Measurements from ENCODE around the gene TRPC5OS.

TRPC5OS gene

DNA sequence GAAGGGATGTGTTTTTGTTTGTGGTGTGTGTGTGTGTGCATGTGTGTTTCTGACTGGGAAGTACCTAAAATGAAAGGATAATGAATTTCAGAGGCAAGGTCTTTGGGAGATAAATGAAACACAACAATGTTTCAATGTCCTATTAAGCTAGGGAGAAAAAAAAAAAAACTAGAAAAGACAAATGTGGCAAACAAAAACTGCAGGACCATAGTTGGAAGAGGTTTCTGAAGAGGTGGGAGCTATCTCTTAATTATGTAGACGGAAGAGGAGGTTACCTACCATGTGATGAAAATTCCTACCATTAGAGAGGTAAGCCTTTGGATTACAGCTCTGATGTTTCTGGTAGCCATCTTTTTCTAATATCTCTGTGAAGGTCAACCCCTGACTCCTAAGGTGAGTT, at the start of gene TRPC5OS:
Gene TRPC5OS, plus strand, starts transcription at position 301 of the 400 bp plus-strand sequence. CDS start 25,669 bp downstream, outside the sequence.
- no peak for DNase-seq

DNA sequence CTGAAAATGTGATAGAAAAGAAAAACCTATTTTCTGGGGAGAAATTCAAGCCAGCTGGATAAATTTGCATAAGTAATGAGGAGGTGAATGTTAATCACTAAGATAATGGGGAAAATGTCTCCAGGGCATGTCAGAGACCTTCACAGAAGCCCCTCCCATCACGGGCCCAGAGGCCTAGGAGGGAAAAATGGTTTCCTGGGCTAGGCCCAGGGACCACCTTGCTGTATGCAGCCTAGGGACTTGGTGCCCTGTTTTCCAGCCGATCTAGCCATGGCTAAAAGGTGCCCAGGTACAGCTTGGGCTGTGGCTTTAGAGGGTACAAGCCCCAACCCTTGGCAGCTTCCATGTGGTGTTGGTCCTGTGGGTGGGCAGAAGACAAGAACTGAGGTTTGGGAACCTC, 46.6 kb upstream of the TRPC5OS start:
- DNase-seq = no peak

DNA sequence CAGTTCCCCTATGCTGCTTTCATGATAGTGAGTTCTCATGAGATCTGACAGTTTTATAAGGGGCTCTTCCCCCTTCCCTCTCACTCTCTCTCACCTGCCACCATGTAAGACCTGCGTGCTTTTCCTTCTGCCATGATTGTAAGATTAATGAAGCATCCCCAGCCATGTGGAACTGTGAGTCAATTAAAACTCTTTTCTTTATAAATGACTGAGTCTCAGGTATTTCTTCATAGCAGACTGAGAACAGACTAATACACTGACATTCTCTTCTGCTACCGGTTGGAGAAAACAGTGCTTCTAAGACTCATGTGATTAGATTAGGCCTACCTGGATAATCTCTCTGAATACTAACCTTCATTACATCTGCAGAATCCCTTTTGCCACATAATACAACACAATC, 45.4 kb upstream of the TRPC5OS start:
- DNase-seq = no peak

DNA sequence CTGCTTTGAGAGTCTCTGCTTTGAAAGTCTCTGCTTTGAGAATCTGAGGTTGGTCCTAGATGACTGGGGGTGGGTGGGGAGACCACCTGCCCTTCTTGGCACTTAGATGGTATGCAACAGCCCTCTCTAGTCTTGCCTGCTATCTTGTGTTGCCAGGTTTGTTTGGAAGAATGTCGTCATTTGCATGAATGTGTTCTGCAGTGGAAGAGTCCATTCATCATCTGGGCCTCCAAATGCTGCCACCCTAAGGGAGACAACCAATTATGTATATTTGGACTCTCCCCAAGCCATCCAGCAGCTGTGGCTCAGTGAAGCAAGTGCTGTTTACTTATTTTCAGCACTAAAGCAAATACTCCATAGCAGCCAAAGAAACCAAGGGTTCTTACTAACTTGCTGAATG, 44.6 kb upstream of the TRPC5OS start:
- DNase-seq = no peak

DNA sequence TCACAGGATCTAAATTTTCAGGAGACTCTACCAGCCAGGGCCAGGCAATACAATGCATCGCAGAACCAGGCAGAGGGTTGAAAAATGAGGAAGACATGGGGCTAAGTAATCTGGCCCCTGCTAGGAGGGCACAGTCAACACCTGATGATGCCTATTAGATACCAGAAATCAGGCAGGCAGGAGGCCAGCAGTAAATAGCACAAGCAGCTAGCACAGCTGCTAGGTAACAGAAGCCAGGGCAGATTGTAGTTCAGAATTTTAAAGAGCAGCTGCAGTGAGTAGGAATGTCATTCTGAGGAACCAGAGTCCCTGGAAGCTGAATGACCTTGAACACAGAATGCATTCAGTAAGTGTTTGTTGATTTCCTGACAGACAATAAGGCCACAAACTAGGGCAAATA, 38.8 kb upstream of the TRPC5OS start:
- peak; percentile 7 for DNase-seq

DNA sequence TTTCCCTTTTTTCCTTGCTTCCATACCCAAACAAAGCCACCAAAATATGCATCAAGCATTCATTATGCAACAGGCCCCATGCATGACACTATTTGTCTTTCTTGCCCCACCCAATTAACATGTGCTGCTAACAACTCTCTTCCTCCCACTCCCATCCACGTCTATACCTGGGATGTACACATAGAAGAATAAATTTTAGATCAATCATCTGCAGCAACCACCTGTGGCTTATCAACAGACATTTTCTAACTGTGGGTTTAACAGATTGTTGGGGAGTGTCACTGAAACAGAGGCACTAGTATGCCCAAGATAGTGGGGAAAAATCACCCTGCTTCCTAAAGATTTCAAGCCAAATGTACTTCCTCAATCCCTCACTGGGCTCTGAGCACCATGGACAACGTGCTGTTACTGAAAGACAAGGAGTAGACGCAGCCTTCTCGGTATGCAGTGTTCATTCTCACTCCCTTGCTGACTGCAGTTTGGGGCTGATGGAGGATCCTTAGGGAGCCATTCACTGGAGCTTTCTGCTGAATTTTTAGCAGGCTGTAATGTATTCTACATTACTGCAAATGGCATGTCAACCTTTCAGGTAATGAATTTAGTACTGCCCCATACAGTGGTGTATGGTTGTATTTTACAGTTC, 28.4 kb upstream of the TRPC5OS start:
- no peak for DNase-seq

DNA sequence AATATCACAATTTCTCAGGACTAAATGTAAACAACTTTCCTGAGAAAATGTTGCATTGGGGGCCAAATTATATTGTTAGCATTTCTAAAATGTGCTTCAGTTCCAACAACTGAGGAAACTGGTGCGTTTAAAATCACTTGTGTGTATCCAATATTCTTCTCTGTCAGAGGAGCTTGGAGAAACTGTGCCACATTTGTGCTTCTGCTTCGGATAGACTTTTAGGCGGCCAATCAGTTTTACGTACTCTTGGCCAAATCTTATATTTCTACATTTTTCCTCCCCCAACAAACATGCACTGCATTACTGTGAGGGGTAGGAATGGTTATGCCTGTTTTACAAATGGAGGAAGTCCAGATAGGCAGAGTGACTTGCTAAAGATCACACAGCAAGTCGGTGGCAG, 27.4 kb upstream of the TRPC5OS start:
- no peak for DNase-seq

DNA sequence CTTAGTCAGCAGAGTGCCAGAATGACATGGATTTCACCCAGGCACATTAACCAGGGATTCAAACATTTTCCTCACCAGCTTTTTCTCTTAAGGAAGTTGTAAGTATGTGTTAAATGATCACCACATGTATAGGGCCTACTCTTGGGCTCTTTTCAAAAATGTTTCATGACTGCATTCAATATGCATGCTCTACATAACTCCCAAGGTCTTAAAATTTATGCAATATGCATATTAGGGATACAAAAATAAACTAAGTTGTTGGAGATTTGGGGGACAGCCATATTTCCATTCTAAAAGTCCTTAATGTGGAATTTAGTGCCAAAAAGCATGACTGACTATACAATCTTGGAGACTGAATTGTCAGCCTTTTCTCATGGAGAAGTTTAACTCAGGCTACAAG, 25.0 kb upstream of the TRPC5OS start:
- no peak for DNase-seq

DNA sequence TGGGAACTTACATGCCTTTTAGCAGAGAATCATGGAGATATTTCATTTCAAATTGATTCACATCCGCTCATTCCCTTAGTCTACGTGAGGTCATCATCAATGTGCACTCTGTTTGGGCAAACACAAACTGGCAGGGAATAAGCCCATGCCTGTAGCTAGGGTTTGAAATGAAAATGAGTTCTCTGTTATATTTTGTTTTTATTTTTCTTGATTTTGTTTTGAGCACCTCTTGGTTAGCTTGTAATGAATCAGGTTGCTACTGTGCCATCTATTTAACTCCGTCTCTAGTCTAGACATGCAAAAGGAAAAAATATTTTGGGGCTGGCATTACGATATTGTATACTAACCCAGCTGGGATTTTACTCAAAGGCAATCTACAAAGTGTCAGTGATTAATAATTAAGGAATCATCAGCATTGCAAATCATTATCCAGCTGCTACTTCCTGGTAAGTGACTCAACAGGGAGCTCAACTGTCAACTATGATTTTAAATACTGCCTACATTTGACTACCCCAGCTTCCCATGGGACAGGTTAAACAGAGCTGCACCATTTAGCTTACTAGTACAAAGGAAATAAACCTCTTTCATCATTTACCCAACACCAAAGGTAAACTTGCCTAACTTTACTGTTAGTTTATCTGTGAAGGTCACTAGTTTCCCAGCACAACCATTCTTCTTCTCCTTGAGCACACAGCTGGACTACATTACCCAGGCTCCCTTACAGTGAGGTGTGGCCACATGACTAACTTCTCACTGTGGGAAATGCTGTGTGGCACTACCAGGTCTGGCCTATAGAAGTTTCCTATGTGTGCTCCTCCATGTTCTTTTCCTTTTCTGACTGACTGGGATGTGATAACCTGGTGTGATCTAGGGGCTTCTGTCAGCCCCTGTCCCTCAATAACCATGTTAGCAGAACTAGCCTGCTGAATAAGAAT, 21.2 kb upstream of the TRPC5OS start:
- DNase-seq = peak; percentile 11

DNA sequence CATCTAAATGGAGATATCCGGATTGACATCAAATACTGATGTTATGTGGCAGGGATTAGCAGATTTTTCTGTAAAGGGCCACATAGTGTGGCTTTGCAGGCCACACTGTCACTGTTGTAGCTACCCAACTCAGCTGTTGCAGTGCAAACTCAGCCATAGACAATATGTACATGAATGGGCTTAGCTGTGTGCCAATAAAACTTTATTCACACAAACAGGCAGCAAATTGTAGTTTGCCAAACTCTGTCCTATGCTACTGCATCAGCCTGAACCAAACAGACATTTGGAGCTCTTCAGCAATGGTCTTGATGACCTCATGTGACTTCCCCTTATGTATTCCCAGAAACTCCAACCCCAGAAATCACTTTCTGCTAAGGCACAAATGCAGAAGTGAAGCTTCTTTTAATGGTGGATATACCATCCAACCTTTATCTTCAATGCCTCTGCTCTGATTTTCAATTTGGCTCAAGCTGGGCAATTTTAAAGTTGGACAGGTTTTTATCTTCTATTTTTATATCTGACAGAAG, 18.4 kb upstream of the TRPC5OS start:
- no peak for DNase-seq

DNA sequence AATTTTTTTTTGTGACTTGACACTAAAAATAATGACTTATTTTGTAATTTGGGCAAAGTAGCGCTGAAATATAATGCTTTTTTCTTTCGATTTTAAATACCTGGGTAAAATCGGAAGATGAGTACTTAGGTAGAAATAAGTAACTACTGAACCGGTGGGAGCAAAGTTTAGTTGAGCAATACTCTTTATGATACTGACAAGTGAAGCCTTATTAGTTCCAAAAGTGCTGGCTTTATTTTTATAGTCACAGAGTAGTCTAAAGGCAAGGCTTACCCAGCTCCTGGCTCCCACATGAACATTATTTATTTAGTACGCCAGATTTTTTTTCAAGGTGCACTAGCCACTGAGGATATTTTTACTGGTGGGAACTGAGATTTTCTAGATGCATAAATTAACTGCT, 14.4 kb upstream of the TRPC5OS start:
- DNase-seq = no peak

DNA sequence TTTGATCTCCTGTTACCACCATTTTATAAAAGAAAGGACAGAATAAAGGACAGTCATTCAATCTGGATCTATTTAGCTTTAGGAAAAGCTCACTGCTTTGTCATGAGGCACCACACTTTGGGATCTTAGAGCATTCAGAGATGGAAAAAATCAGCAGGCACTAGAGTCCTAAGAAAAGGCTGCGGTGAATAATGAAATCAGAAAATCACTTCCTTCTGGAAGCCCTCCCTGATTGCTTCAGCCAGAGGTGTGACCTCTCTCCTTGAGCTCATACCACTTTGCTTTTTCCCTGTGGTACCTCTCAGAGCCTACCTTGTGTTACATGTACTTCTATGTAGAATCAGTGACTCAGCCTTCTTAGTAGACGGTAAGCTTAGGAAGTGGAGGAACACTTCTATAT, 8.7 kb upstream of the TRPC5OS start:
- no peak for DNase-seq

DNA sequence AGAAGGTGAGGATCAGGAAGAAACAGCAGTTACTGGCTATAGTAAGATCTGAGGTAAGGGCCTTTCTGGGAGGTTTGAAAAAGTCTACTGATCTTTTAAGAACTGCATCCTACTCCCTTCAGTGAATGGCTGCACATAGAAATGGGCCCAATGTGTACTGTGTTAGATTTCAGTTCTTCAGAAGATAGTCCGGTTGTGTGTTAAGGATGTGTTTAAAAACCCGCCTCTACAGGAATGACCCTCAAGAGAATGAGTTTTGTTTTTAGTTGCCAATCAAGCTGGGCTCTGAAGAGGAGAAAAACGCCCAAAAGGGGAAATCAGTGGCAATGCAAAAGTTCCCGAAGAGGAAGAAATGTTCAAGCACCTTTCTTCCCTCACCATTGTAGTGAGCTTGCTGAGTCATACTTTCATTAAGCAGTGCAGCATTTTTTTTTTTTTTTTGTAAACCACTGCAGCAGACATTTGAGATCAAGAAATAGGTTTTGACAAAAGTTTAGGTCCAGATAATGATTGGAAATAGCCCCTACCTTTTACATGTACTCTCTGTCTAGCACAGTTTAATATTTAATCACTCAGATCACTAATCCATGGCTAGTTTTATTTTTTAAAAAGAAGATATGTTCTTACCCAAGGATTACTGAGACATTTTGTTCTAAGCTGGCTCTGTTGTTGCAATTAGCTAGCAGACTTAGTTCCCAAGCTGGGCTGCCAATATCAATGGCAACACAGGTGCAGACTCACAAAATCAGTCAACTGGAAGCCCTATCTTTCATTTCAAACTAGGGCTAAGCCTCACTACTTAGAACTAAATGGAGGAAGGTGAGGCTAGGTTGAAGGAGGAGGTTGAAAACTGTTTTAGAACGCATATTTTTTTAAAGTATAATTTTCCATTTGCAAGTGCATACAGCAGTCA, 7.0 kb upstream of the TRPC5OS start:
- peak; percentile 42 for DNase-seq

DNA sequence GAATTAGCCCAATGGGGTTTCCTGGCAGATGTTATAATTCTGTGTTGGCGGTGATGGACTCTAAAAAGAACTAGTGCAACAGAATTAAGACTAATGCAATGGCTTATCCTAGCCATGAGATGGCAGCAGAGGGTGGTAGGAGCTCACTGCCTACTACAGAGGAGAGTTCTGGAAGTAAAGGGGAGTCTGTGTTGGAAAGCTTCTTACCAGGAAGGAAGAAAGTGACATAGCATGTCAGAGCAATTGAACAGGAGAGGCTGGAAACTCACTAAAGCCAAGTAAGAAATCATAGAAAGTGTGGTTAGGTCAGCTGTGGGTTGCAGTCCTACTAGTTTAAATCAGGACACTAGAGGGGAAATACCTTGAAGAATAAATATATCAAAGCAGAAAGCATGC, 6.3 kb upstream of the TRPC5OS start:
- peak; percentile 49 for DNase-seq

DNA sequence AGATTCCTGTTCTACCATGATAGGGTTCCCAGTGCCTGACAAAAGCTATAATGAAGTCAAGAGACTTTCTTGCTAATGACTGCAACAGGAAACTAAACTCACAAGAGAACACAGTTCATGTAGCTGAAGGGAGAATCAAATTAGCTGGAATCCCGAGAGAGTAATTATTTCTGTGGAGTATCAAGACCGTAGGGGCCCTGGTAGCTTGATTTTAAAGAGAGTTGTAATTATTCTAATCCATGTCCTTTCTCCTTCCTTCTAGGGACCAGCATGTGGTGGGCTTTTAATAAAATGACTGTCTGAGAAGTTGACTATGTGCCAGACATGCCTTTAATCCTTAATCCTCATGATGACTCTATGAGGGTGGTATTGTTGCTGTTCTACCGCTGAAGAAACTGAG, 1.7 kb upstream of the TRPC5OS start:
- DNase-seq = no peak

DNA sequence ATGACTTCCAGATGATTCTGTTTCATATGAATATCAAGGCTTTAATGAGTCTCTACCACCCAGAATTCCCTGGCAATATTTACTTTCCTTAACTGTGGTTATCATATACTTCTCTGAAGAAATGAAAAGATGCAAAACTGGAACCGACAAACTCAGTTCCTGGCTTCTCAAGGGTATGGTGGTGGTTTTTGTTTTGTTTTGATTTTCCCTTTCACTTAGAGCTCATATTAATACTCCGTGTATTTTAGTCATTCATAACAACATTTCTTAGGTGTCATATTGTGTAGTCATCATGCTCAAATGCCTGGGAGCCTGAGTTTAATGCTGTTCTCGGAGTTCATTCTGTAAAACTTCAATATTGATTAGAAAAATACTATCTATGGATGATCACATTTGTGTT, 665 bp downstream of the TRPC5OS start:
- DNase-seq = no peak

DNA sequence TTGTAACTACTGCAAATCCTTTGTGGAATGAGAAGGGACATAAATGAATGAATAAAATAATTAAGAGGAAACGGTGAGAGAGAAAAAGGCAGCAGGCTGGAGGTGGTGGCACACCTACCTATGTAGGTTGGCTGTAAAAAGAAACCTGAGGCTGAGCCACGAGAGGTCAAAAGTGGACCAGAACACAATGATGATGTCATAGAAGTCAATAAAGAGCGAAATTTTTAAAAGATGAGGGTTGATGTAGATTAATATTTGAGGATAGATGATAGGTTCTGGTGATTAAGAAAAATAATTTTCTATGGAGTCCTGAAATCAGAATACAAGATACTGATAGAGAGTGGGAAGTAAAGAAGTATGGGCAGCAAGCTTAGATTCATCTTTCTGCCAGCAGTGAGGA, 1.7 kb downstream of the TRPC5OS start:
- no peak for DNase-seq

DNA sequence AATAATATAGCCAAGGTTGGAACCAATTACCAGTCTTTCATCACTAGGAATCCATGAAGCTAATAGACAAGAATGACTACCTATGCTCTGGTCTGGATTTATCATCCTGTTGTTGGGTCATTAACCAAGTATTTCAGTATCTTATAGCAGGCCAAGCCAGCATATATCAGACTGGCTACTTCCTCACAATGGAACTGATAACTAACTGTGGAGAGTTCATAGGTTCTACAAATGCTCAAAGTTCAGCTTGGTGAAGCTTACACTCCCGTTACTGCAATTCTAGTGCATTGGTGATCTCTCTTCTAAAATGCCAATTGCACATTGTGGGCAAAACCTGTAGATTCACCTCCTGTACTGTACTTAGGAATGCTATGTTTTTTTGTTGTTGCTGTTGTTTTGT, 4.8 kb downstream of the TRPC5OS start:
- no peak for DNase-seq

DNA sequence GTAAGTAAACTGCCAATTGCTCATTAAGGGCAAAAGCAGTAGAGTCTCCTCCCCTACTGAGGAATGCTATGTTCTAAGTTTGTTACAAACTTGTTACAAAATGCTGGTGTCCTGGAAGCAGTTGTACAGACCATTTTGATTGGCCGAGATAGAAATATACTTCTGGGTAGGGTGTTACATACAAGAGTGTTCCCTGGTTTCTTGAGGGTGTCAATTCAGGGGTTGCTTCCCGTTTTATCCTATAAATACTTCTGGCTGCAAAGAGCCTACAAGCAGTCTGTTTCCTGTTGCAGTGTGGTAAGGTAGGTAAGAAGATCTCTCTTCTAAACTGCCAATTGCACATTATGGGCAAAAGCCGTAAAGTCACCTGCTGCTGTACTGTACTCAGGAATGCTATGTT, 5.7 kb downstream of the TRPC5OS start:
- DNase-seq = no peak

DNA sequence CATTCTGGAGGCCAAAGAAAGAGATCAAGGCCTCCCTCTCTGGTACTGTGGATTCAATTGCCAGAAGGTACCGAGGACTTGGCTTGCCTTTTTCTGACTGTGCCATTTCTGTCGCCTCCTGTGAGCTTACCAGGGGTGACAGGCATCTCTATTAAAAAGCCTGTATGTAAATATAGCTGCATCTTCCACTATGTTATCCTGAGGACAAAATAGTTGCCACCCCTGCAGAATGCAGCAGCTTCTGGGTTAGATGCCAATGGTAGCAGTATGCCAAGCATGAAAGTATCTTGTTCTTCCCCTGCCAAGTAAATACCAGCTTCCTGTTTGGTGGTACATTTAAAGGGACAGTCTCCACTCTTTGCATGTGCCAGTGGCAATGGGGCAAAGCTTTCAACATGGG, 10.7 kb downstream of the TRPC5OS start:
- no peak for DNase-seq

DNA sequence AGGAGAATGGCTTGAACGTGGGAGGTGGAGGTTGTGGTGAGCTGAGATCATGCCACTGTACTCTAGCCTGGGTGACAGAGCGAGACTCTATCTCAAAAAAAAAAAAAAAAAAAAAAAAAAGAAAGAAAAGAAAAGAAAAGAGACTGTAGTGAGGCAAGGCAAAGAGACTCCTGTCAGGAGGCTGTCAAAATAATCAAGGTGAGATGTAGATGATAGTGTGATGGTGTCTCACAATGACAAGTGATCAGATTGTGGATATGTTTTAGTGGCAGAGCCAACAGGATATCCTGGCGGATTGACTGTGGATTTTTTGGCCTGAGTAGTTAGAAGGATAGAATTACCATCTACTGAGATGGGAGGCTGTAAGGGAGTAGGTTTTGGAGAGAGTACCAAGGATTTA, 12.6 kb downstream of the TRPC5OS start:
- no peak for DNase-seq

DNA sequence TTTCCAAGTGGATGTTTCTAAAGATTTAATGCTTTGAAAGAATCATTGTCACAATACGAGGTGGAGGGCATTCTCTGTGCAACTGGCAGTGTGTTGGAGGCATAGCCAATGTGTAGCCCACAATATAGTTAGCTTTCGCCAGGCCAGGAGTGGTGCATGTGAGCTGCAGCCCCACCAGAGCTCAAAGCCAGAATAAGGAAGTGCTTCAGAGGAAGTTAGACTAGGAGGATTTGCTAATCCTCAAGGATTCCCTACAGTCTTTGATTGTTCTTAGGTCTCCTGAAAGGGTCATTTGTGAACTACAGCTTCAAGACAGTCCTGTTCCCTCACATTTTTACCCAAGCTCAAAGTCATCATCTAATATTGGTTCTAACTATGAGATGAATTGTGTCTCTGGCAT, 16.4 kb downstream of the TRPC5OS start:
- DNase-seq = no peak

DNA sequence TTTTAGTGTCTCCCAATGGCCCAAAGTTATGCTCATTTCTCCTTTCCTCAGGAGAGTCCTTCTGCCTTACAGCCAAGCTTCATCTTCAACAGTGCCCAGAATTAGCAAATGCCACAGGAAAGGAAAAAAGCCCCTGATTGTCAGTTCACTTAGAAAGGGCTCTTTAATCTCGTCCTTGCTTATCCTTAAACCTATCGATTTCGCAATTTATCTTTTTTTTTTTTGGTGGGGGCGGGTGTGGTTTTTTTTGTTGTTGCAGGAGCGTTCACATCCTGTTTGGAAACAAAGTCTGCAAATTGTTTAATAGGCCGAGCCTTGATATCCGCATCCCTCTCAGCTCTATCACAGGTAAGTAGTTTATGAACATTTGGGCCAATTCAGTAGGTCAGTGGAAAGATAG, 20.2 kb downstream of the TRPC5OS start:
- DNase-seq = no peak
